Hindlimb muscle (tissue), 1 donor: ENCODE results near the gene RTP1. TPM values are rescaled to one million over a fixed set of nuclear protein-coding genes. Genes with fewer than 3 reads are reported as not detected.

Source experiments
- DNase-seq: peaks from one replicate; pipeline ENCODE4 v3.0.0-alpha.2; 2013
- polyA plus RNA-seq: library from polyadenylated mRNA; unstranded; fragments of 120-200 nt; gene quantifications from one replicate; pipeline ENCODE4 v1.2.1, GENCODE V29; 2013; ENCODE audit not compliant: insufficient read length

Gene RTP1
- polyA plus RNA-seq, 1 donor, result not detected

DNA sequence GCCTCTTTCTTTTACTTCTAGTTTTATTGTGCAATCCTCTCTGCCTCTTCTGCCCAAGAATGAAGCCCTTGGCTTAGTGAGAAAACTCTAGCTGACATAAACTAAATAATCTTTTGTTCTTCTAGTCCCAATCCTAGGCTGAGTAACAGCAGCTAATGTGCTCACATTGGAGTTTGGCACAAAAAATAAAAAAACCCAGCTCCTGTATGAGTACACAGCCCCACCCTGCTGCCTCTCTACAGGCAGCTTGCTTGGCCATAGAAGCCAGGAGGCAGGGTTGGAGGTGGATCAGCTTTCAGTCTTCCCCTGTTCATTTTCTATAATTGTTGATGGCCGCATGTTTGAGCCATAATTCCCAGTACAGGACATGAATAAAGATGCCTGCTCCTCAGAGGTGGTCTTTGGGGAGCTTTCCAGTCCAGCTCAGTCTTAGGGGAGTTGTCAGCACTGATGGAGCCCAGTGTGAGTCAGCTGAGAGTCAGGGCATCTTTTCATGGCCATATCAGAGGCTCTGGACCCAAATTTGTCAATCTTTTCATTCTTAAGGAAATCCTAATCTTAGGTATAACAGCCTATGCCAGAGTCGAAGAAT lies 46.7 kb downstream of the RTP1 start:
- no peak for DNase-seq

DNA sequence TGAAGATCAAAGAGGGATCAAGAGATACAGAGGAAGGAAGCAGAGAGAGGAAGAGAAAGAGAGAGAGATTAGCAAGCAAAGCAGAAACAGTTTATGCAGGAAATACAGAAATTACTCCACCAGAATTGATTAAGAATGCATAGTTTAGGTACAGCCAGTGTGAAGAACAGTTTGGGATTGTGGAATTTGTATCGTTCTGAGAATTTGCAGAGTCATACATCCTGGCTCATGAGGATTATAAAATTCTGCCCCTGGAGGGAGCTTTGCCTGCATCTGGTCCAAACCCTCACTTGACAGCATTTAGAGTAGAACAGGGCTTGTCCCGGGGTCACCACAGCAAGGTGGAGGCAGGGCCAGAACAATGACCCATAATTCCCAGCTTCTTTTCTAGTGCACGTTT lies 50.1 kb downstream of the RTP1 start:
- DNase-seq, result no peak

Other genes starting within 250 kb of the RTP1 start
- gene RPL39L, start 58.0 kb upstream of the RTP1 start, polyA plus RNA-seq, result 7.6 TPM
- 5.4 TPM for gene MASP1, start 94.3 kb downstream of the RTP1 start, polyA plus RNA-seq
- gene RTP4, start 170.9 kb downstream of the RTP1 start, polyA plus RNA-seq, result 0.25 TPM